ENCODE data around the gene NEK2.

GRCh38 chr1:211612786-211613107 lies 62.7 kb downstream of the NEK2 start:
- TF ChIP-seq CTCF (conservative IDR thresholded peaks at IDR 0.05 in 1 of 2, IDR thresholded peaks at IDR 0.05 in 1 of 2; ENCODE audit: extremely low read depth in 1 of 2, insufficient read depth in 1 of 2, low read depth in 1 of 2, low read length in 2 of 2) (no peak), EZH2 (IDR thresholded peaks at IDR 0.05; ENCODE audit: borderline replicate concordance, low read length) (no peak)
